ENCODE data around the gene RAB1A. TPM values are rescaled to one million over a fixed set of nuclear protein-coding genes. Genes with fewer than 3 reads are reported as not detected.
"Not testable (repeated sequence)": the region's sequence is repeated elsewhere in the genome, so short reads cannot be mapped to it uniquely, and the experiment has no call there.

The RAB1A gene
- total RNA-seq, 2 experiments from 2014 or later = 84.7 to 85.8 TPM

GRCh38 chr2:65144571-65144970 is 14.7 kb upstream of the RAB1A start:
- CTCF ChIA-PET = interaction anchor here (1.2 kb wide), 1 partner anchor 80 kb away, joined by 4 read pairs; no protein-coding TSS in a partner anchor
- POLR2A ChIA-PET = no interaction called here

- CTCF ChIA-PET = no interaction called here
- POLR2A ChIA-PET = no interaction called here
These were observed 12.6 kb upstream of the RAB1A start for GRCh38 chr2:65142515-65142914.

- CTCF ChIA-PET = no interaction called here
- POLR2A ChIA-PET = no interaction called here
These were observed 7.4 kb upstream of the RAB1A start for GRCh38 chr2:65137197-65137775.

GRCh38 chr2:65136253-65136652 is 6.3 kb upstream of the RAB1A start:
- ChIA-PET CTCF (no interaction called here), POLR2A (no interaction called here)

- ChIA-PET POLR2A (interaction anchor here (0.6 kb wide), 1 partner anchor 1116 kb away, joined by 3 read pairs; no protein-coding TSS in a partner anchor), CTCF (interaction anchor here (0.8 kb wide), 1 partner anchor 79 kb away, joined by 3 read pairs; no protein-coding TSS in a partner anchor)
These were observed 4.3 kb upstream of the RAB1A start for GRCh38 chr2:65134158-65134557.

GRCh38 chr2:65133626-65134025 is 3.7 kb upstream of the RAB1A start:
- ChIA-PET POLR2A (interaction anchor here (0.6 kb wide), 1 partner anchor 1115 kb away, joined by 3 read pairs; no protein-coding TSS in a partner anchor), CTCF (interaction anchor here (0.8 kb wide), 1 partner anchor 78 kb away, joined by 3 read pairs; no protein-coding TSS in a partner anchor)

- CTCF ChIA-PET, POLR2A ChIA-PET: not testable (repeated sequence)
These were observed 3.0 kb upstream of the RAB1A start for GRCh38 chr2:65132930-65133329.

GRCh38 chr2:65130664-65131175 is 814 bp upstream of the RAB1A start:
- POLR2A ChIA-PET = interaction anchor here (0.7 to 1.8 kb wide), 9 partner anchors 11 to 523 kb away, joined by 3 to 18 read pairs (median 4); partner anchors contain the start of genes ACTR2, CEP68 and SLC1A4
- CTCF ChIA-PET = interaction anchor here (0.9 to 1.2 kb wide), 2 partner anchors 10 to 67 kb away, joined by 3 read pairs; no protein-coding TSS in a partner anchor

- POLR2A ChIA-PET = interaction anchor here (0.6 to 1.8 kb wide), 11 partner anchors 10 to 522 kb away, joined by 3 to 18 read pairs (median 5); partner anchors contain the start of genes ACTR2, CEP68 and SLC1A4
- CTCF ChIA-PET = interaction anchor here (0.8 to 1.2 kb wide), 5 partner anchors 9 to 100 kb away, joined by 3 to 4 read pairs (median 3); no protein-coding TSS in a partner anchor
These were observed 550 bp downstream of the RAB1A start for GRCh38 chr2:65129286-65129825.

GRCh38 chr2:65128297-65129190 is 1.4 kb downstream of the RAB1A start:
- CTCF ChIA-PET = interaction anchor here (0.6 kb wide), 1 partner anchor 11 kb away, joined by 3 read pairs; no protein-coding TSS in a partner anchor
- POLR2A ChIA-PET = interaction anchor here (0.6 to 1.8 kb wide), 4 partner anchors 16 to 304 kb away, joined by 3 to 7 read pairs (median 4); partner anchors contain the start of gene SPRED2

- POLR2A ChIA-PET = interaction anchor here (0.6 to 0.7 kb wide), 3 partner anchors 10 to 389 kb away, joined by 4 to 10 read pairs (median 7); no protein-coding TSS in a partner anchor
These were observed 4.4 kb downstream of the RAB1A start for GRCh38 chr2:65125457-65125856.

GRCh38 chr2:65122313-65122712 is 7.6 kb downstream of the RAB1A start:
- POLR2A ChIA-PET = no interaction called here
- CTCF ChIA-PET = interaction anchor here (0.7 to 1.0 kb wide), 3 partner anchors 73 to 642 kb away, joined by 3 to 4 read pairs (median 3); no protein-coding TSS in a partner anchor

More at GRCh38 chr2:65125457-65125856, 4.4 kb downstream of the RAB1A start:
- CTCF ChIA-PET = interaction anchor here (0.7 to 1.4 kb wide), 2 partner anchors 70 to 119 kb away, joined by 3 read pairs; no protein-coding TSS in a partner anchor

GRCh38 chr2:65120990-65121693 is 8.8 kb downstream of the RAB1A start:
- POLR2A ChIA-PET = interaction anchor here (0.6 kb wide), 1 partner anchor 1144 kb away, joined by 4 read pairs; no protein-coding TSS in a partner anchor

GRCh38 chr2:65116645-65117044 is 13.3 kb downstream of the RAB1A start:
- ChIA-PET POLR2A (interaction anchor here (1.4 kb wide), 1 partner anchor 13 kb away, joined by 3 read pairs; the partner anchor contains the start of gene RAB1A), CTCF (interaction anchor here (0.6 kb wide), 1 partner anchor 530 kb away, joined by 3 read pairs; no protein-coding TSS in a partner anchor)

More at GRCh38 chr2:65120990-65121693, 8.8 kb downstream of the RAB1A start:
- CTCF ChIA-PET = interaction anchor here (0.6 kb wide), 1 partner anchor 57 kb away, joined by 3 read pairs; no protein-coding TSS in a partner anchor

GRCh38 chr2:65114921-65115320 is 15.0 kb downstream of the RAB1A start:
- CTCF ChIA-PET = interaction anchor here (1.9 kb wide), 1 partner anchor 50 kb away, joined by 5 read pairs; no protein-coding TSS in a partner anchor
- POLR2A ChIA-PET = interaction anchor here (0.6 kb wide), 1 partner anchor 11 kb away, joined by 7 read pairs; no protein-coding TSS in a partner anchor

- ChIA-PET CTCF (no interaction called here), POLR2A (no interaction called here)
These were observed 16.1 kb downstream of the RAB1A start for GRCh38 chr2:65113816-65114215.

- ChIA-PET POLR2A (no interaction called here), CTCF (no interaction called here)
These were observed 16.7 kb downstream of the RAB1A start for GRCh38 chr2:65113229-65113628.

GRCh38 chr2:65112633-65113032 is 17.3 kb downstream of the RAB1A start:
- POLR2A ChIA-PET = interaction anchor here (0.5 kb wide), 1 partner anchor 16 kb away, joined by 3 read pairs; no protein-coding TSS in a partner anchor
- CTCF ChIA-PET = no interaction called here

All from activated CD8-positive, alpha-beta memory T cell treated with anti-CD3 and anti-CD28 coated beads for 36 hours (primary cell).